Stimulated activated CD4-positive, alpha-beta T cell treated with anti-CD3 and anti-CD28 coated beads, Interleukin-12 subunit alpha, Interleukin-12 subunit beta, amount 100 ng/mL, for 24 hours (primary cell): ENCODE measurements around the gene GABRB3.

Experiments
- DNase-seq, 2 experiments: peaks; one replicate each; pipeline ENCODE4 v3.0.0-alpha.2; 2020; ENCODE audit warnings: low read depth in 2 of 2

The GABRB3 gene

DNA sequence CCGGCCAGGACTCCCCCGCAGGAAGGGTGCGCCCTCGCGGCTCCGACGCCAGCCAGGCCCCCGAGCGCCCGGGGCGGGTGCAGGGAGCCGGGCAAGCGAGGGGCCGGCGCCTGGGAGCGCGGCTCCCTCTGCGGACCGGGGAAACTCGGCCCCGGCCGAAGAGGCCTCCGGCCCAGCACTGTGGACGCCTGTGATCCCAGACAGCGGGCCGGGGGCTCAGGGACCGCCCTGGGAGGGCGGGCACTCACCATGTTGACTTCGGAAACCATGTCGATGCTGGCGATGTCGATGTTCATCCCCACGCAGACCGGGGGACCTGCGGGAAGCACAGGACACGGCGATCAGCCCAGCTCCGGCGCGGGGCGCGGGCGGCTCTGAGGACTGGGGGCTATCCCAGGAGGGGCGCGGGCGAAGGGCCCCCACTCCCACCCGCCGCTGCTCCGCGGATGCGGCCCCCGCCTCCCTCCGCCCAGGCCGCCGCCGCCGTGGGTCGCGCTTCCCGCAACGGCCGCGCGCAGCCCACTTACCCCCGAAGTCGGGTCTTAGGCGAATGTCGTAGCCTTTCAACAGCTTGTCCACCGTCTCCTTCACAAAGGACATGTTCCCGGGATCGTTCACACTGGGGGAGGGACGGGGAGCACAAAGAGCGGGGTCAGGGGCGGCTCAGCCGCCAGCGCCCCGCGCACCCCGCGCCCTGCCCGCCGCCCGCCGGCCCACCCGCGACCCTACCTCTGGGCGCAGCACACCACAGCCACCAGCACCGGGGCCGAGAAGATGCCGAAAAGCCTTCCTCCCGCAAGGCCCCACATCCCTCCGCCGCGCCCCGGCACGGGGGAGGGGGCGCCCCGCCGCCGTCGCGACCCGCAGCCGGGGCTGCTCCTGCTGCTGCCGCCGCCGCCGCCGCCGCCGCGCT lies at the start of gene GABRB3:
Gene GABRB3 (minus strand): TSS at position 913 of the 913 bp plus-strand sequence.
- DNase-seq: no peak

DNA sequence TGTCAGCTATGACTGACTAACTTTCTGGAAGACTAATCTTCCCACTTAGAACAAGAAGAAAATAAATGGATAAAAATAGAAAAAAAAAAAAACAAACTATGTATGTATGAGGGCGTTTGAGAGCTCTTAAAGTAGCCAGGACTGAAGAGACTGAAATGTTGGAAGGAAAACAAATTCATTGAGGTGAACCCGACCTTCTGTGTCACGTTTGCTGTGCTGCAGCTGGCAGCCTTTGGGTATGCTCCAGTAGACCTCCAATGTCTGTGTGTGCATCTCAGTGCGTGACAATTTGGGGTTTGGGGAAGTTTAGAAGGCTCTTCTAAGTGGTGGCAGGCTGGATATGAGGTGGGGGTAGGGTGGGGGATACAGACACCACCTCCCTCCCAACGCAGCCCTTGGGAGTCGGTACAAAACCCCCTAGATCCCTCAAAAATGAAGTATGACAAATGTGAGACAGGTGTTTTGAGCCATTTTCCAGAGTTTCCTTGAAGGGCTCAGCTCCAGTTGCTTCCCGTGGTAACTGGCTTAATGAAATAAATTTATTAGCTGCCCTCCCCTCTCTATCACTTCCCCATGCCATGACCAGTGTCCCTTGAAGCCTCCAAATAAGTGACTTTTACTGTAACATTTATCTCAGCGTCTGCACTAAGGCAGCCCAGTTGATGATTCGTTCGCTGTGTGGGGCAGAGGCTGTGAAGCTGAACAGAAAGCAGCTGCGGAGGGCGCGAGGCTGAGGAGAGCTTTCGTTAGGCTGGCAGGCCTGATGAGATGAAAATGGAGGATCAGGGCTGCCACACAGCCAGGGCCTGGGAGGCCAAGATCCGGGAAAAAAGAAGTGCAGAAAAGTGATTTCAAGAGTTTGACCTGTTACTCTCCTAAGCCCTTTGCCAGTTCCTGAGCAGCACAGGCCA lies 34.9 kb upstream of the GABRB3 start:
- DNase-seq: no peak

DNA sequence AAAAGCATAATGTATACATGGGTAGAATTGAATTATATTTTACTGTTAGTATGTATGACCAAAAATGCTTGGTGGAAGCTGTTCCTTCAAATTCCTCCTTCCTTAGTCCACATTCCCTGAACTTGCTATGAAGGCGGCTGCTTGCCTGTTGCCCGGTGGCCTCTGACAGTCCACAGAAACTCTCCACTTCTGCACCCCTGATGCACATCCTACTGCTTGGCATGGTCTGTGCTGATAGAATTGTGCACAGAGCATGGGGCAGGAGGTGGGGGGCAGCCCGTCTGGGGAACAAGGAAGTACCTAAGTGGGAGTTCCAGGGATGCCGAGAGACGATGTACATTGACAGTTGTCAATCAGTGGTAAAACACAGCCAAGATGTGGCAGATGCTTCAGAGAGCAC lies 33.7 kb upstream of the GABRB3 start:
- DNase-seq: no peak

DNA sequence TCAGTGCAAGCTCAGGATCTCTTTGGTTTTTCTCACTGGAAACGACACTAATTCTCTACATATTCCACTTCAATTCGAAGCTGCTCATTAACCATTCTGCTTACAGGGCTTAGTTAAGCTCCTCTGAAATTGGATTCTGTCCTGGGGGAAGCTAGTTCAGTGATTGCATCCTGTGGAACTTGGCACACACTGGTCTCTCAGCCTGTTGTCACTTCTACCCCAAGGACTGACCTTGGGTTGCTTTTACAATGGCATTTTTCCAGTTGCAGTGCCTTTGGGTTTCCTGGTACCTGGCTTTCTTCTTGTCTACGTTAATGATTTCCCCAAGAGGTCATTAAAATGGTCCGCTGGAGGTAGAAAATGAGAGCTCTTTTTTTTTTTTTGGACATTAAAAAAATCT lies 33.3 kb upstream of the GABRB3 start:
- DNase-seq: no peak

DNA sequence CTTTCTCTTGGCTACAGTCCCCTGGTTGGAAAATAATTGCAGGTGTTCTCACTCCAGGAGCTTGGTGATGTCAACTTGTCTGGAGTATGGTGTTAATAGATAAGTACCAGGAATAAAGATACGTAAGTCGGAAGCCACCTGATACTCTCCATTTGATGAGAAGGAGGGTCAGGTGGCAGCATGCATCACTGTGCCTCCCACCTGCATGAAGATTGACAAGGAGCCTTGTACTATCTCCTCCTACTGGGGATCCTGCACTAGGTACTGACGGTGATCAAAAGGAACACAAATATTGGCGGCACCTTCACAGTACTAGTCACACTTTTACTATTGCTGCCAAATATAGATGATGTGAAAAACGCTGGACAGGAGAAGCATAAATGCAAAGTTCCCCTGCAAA lies 32.6 kb upstream of the GABRB3 start:
- no peak for DNase-seq

DNA sequence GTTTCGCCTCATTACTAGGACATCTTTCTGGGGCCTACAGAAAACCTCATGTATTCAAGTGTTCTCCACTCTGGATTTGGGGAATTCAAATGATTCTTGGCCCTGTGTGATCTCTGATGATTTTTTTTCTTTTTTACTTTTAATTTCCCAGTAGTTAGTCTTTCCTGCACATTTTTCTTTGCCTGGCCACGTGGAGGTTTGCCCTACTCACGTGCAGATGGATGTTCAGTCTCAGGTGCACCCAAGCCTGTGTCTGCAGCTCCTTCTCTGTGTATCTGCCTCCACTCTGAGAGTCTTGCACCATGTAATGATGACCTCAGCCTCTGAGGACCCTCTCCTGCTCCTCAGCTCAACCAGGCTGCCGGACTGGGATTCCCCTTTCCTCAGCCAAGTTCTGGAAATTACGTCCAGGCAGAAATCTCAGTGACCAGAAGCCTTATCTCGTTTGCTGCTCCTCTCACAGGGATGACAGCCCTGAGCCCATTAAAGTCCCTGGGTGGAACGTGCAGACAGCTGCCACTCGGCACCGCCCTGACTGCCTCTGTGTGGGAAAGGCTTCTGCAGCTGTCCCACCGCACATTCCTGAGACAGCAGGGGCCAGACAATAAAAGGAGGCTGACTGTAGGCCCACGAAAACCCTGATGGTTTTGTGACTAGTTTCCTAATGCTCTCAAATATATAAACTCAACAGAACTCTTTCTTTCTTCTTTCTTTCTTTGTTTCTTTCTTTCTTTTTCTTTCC lies 31.4 kb upstream of the GABRB3 start:
- no peak for DNase-seq

DNA sequence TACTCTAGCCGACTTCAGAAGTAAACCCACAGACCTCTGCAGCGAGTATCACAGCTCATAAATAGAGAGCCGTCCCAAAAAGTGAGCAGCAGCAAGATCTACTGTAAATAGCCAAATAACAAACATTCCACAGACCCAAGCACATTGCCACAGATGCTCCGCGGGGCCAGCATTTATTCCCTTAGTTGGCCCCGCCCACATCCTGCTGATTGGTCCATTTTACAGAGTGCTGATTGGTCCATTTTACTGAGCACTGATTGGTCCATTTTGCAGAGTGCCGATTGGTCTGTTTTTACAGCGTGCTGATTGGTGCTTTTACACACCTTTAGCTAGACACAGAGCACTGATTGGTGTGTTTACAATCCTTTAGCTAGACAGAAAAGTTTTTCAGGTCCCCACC lies 17.3 kb upstream of the GABRB3 start:
- no peak for DNase-seq

DNA sequence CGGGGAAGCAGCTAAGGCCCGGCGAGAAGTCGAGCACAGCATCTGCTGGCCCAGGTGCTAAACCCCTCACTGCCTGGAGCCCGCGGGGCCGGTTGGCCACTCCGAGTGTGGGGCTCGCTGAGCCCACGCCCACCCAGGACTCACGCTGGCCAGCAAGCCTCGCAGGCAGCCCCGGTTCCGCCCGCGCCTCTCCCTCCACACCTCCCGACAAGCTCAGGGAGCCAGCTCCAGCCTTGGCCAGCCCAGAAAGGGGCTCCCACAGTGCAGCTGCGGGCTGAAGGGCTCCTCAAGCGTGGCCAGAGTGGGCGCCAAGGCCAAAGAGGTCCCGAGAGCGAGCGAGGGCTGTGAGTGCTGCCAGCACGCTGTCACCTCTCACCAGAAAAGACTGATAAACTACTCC lies 8.9 kb upstream of the GABRB3 start:
- DNase-seq: no peak

DNA sequence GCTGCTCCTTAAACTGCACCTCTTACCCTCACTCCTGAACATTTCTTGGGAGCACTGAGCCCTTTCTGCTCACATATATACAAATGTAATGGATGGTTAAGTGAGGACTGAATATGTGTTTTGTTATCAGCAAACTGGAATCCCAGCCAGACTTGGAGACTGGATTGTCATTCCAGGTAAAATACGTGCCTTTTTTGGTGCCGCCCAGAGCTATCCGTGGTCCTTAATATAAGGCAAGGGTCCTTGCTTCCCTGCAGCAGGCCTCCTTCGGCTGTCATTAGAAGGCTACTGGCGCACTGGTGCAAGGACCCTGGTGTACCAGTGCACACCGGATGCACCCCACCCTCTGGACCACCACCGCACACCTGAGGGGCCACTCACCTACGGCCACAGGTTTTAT lies 1.1 kb upstream of the GABRB3 start:
- no peak for DNase-seq

DNA sequence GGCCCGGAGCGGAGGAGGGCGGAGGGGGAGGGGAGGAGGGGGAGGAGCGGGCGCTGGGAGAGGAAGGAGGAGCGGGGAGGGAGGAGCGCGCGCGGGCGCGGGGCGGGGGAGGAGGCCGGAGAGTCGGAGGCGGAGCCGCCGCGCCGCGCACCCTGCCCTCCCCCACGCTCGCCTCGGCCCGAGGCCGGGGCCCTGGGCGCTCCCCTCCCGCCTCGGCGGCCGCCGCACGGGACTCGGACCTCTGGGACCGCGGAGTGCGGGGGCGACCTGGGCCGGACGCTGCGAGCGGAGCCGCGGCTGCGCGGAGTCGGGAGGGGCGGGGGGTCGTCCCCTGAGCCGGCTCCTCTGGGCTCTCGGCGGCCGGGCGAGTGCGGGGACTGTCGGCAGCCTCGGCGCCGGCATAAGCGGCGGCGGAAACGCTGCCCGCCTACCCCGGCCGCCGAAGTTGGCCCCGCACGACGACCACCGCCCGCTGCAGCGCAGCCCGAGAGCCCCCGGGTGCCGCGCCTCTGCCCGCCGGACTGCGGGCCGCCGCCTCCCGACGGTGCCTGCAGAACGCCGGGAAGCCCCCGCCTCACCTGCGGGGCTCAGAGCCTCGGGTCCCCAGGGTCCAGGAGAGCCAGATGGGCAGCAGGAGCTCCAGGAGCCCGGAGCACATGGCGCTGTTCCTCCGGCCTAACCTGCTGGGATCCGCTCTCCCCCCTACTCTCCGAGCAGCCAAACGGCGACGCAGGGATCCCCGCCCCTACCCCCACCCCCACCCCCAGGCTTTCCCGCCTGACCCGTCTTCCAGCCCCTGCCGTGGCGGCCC lies 406 bp upstream of the GABRB3 start:
- DNase-seq: no peak

DNA sequence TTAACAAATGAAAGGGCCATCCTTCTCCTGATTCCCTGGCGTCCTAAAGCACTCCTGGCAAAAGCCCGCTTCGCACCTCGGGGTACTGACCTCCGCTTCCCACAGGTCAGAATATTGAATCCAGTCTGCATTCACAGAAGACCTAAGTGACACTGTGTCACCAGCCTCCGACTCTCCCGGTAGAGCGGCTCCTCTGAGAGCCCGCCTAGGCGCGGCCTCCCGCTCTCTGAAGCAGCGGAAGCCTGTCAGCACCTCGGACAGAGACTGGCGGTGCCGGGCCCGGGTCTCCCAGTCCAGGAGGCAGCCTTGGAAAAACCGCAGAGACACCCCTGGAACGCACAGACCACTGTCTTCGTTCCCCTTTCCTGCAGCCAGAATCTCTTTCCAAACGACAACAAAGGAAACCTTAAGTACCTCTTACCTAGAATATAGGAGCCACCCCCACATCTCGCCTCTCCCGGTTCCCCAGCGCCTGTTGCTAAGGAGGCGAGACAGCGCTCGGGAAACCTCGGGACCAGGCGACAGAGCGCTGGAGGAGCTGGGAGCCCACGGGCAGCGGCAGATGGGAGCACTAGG lies 1.2 kb downstream of the GABRB3 start:
- DNase-seq: no peak

DNA sequence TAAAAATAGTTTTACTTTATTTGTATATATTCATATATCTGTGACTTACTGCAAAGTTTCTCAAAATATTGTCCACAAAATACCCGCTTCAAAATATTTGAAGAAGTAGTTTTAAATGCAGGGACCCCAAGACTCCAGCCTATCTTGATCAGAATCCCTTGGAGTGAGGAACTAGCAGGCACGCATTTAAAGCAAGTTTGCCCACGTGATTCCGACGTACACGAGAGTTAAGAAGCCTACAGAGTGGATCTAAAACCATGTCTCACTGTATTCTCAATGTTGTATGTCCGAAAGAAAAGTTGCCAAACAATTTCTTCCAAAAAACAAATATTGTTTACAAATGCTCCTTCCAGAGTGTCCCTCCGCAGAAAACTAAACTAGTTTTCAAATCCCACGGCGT lies 1.7 kb downstream of the GABRB3 start:
- DNase-seq: no peak

DNA sequence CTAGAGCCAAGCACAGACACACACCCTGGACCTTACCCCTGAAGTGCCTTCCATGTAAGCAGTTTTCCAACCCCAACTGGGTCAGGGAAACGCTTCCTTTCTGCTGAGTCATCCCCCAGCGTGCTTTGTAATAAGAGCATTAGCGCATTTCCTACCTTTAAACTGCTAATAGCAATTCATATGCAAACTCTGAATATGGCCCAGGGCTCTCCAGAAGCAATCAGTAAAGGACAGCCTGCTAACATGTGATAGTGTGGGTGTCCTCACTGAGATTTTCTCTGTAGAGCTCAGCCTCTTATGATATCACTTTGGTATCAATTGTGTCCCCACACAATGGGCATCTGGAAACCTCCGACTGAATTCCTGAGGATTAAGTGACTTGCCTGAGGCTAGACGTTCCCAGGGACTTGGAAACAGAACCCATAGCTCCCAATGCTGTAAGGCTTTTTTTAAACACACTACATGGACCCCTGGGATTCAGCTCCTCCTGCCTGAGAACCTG lies 5.6 kb downstream of the GABRB3 start:
- no peak for DNase-seq

DNA sequence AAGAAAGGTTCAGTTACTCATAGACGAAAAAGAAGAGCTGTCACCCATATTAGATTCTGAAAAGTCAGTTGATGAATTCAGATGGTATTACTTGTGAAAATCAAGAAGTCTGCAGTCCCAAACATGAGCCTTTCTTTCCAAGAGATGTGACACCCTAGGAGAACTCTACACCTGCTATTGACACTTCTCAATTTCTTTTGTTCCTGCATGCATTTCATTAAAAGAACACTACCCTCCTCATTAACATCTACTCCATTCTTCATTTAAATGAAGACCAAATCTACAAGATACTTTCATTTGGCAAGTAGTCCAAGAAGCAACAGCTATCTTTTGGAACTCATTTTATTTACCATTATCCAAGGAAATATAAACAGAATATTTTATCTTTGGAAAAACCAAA lies 6.6 kb downstream of the GABRB3 start:
- no peak for DNase-seq

DNA sequence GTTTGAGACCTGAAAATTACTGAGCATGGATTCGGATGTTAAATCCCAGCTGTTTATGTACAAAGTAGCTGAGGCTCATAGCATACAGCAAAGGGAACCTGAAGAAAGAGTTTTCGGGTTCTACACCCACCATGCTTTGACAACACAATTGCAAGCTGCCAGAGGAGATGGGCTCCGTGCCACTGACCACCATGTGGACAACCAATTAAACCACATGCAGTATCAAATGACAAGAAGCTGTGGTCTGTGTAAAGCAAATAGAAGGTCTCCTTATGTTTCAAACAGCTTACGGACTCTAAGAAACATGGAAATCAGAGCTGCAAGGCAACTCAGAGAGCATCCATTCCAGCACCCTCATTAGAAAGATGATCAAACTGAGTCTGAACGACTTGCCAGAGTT lies 12.9 kb downstream of the GABRB3 start:
- DNase-seq: no peak

DNA sequence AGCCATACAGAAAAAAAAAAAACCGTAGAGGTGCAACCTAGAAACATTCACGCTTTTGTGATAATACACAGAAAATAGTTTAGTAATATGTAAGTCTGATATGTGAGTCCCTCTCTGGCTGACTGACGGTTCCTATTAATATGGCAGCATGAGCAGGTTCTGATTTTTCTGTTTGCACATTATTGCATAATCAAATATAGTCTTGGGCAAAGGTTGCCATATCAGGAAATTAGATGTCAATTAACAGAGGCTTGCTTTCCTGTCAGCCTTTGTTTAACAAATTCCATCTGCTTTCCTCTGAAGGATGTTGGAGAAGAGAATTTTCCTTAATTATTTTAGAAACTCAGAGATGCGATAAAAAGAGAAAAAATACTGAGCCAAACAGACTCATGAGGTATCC lies 14.8 kb downstream of the GABRB3 start:
- DNase-seq: no peak

DNA sequence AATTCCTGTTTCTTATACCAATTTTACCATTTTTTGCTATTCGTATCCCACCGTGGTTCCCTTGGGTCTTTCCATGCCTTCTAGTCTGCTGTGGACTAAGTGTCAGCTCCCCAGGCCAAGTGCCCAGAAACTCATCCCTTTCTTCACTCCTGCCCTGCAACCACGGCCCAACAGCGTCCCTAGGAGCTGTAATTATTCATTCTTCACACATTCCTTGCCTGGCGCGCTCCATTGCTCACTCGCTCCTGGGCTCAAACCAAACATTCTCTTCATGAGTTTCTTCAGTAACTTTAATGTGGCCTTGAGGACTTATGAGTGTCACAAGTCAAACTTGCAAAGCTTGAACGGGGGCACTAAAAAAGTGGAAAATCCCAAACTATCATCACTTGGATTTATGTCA lies 15.7 kb downstream of the GABRB3 start:
- DNase-seq: no peak

DNA sequence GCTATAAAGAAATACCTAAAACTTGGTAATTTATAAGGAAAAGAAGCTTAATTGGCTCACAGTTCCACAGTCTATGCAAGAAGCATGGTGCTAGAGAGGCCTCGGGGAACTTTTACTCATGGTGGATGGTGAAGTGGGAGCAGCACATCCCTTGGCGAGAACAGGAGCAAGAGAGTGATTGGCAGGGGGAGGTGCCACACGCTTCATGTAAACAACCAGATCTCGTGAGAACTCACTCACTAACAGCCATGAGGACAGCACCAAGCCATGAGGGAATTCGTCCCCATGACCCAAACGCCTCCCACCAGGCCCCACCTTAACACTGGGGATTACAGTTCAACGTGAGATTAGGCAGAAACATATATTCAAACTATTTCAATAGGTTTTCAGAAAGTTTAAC lies 28.0 kb downstream of the GABRB3 start:
- no peak for DNase-seq

DNA sequence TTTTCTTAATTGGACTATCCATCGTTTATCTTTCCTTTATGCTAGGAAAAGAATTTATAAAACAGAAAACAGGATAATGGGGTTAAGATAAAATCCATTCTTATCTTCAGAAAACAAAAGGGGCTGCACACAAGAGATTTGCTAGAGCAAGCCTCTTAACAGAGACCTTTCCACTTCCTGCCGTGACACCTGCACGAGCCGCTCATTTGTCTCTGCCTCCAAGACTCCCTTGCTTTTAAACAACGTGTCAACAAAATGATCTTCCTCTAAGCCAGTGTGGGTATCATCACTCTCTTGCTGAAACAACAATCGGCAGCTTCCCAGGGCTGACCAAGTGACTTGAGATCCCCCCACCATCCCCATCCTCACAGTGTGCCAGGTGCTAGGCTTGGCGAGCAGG lies 33.1 kb downstream of the GABRB3 start:
- no peak for DNase-seq

DNA sequence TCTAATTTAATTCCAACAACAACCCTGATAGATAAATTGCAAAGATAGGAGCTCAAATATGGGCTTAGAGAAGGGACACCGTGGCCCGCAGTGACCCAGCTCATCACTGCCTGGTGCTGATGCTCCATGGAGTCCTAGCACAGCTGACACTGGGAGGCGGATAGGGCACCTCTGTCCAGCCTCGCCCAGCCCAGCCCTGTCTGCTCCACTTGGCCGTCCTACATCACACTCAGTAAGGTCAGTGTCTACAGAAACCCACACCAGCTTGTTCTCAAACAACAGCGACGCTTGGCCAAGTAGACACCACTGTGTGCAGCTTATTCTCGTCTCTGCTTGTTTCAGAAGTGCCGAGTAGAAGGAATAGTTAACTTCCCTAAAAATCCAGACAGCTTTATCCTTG lies 33.9 kb downstream of the GABRB3 start:
- DNase-seq: no peak
